Neural progenitor cell (in vitro differentiated cells): ENCODE data around the gene DUSP6. TPM values are rescaled to one million over a fixed set of nuclear protein-coding genes. Genes with fewer than 3 reads are reported as not detected.

Experiments
- DNase-seq: peaks from one replicate; pipeline ENCODE4 v3.0.0-alpha.2; 2016; ENCODE audit warnings: low spot score
- H2AFZ ChIP-seq: fragments of 200-600 bp; sonication (generic); replicated peaks from 2 replicates; pipeline ENCODE4 v1.6.1; 2016; ENCODE audit warnings: antibody characterized with exemption
- H3F3A ChIP-seq: fragments of 200-600 bp; sonication (generic); 2 replicates; pipeline ENCODE4 v1.6.1; 2016; ENCODE audit warnings: antibody characterized with exemption, low read depth
- H3K27ac ChIP-seq: fragments of 200-600 bp; sonication (generic); 2 replicates; pipeline ENCODE4 v1.5.1; 2016; ENCODE audit warnings: mild to moderate bottlenecking
- H3K27me3 ChIP-seq: fragments of 200-600 bp; sonication (generic); 2 replicates; pipeline ENCODE4 v1.6.1; 2016; ENCODE audit warnings: mild to moderate bottlenecking, moderate library complexity
- H3K36me3 ChIP-seq: fragments of 200-600 bp; sonication (generic); 2 replicates; pipeline ENCODE4 v1.5.1; 2016
- H3K4me1 ChIP-seq: fragments of 200-600 bp; sonication (generic); 2 replicates; pipeline ENCODE4 v1.6.1; 2016; ENCODE audit warnings: mixed run types
- H3K4me2 ChIP-seq: fragments of 200-600 bp; sonication (generic); 2 replicates; pipeline ENCODE4 v1.6.1; 2016
- H3K4me3 ChIP-seq: fragments of 200-600 bp; sonication (generic); 2 replicates; pipeline ENCODE4 v1.5.1; 2016
- H3K79me2 ChIP-seq: fragments of 200-600 bp; sonication (generic); 2 replicates; pipeline ENCODE4 v1.6.1; 2016; ENCODE audit warnings: low read depth
- H3K9ac ChIP-seq: fragments of 200-600 bp; sonication (generic); 2 replicates; pipeline ENCODE4 v1.6.1; 2016
- H3K9me3 ChIP-seq: fragments of 200-600 bp; sonication (generic); 2 replicates; pipeline ENCODE4 v1.5.1; 2016; ENCODE audit warnings: low read depth
- H4K20me1 ChIP-seq: fragments of 200-600 bp; sonication (generic); 2 replicates; pipeline ENCODE4 v1.6.1; 2016; ENCODE audit warnings: low read depth
- H3K27ac Mint-ChIP-seq: 3 replicates; pipeline ENCODE4 v1.8.0; 2021; ENCODE audit warnings: mixed read lengths
- H3K27me3 Mint-ChIP-seq: 2 replicates; pipeline ENCODE4 v1.8.0; 2022; ENCODE audit warnings: low read depth, mild to moderate bottlenecking, inconsistent platforms, moderate library complexity, mixed read lengths; ENCODE audit not compliant: insufficient read depth
- H3K36me3 Mint-ChIP-seq: 3 replicates; pipeline ENCODE4 v1.8.0; 2021; ENCODE audit warnings: mixed read lengths
- H3K4me1 Mint-ChIP-seq: 3 replicates; pipeline ENCODE4 v1.8.0; 2021; ENCODE audit warnings: mixed read lengths
- H3K4me3 Mint-ChIP-seq: 3 replicates; pipeline ENCODE4 v1.8.0; 2021; ENCODE audit warnings: mild to moderate bottlenecking, moderate library complexity, mixed read lengths
- H3K9me3 Mint-ChIP-seq: 3 replicates; pipeline ENCODE4 v1.8.0; 2020; ENCODE audit warnings: mixed read lengths
- CTCF ChIP-seq: fragments of 200-600 bp; sonication (generic); IDR thresholded peaks from 2 replicates; pipeline ENCODE4 v1.5.1; 2017; ENCODE audit warnings: antibody characterized with exemption, mild to moderate bottlenecking
- EZH2 ChIP-seq: fragments of 200-600 bp; sonication (generic); IDR thresholded peaks from 2 replicates; pipeline ENCODE4 v1.6.1; 2017; ENCODE audit warnings: antibody characterized with exemption, mild to moderate bottlenecking, moderate library complexity
- EZH2phosphoT487 ChIP-seq: fragments of 200-600 bp; sonication (generic); IDR thresholded peaks from 2 replicates; pipeline ENCODE4 v1.6.1; 2017; ENCODE audit warnings: antibody characterized with exemption
- total RNA-seq: library from RNA; depleted of rRNA; stranded (reverse); fragments of >200 nt; gene quantifications from 2 replicates; pipeline ENCODE4 v1.2.3, GENCODE V29; 2015; ENCODE audit warnings: low replicate concordance

The DUSP6 gene
- total RNA-seq, 1 donor from 2014 or later = 12.5 TPM

- no peak for DNase-seq
- no peaks in the 10 kb centered on the region for H3K4me1 ChIP-seq
- H3K36me3 Mint-ChIP-seq = no peaks in the 10 kb centered on the region
- no peak overlapping the region for H3K9ac ChIP-seq
- H3K27ac ChIP-seq = no peak overlapping the region
- H3K9me3 ChIP-seq = no peaks in the 10 kb centered on the region
- H3F3A ChIP-seq = no peaks in the 10 kb centered on the region
- TF ChIP-seq EZH2phosphoT487 (no peak), CTCF (no peak), EZH2 (no peak)
- H3K9me3 Mint-ChIP-seq = peaks cover 5% of the 10 kb centered on the region
- H3K27ac Mint-ChIP-seq = no peak overlapping the region
- peaks cover 10% of the 10 kb centered on the region for H3K4me1 Mint-ChIP-seq
- H3K27me3 Mint-ChIP-seq = peaks cover 2% of the 10 kb centered on the region
- H3K36me3 ChIP-seq = no peaks in the 10 kb centered on the region
- H3K4me2 ChIP-seq = no peak overlapping the region
- H3K27me3 ChIP-seq = no peaks in the 10 kb centered on the region
- H2AFZ ChIP-seq = no peak overlapping the region
- H3K4me3 ChIP-seq = no peak overlapping the region
- H4K20me1 ChIP-seq = no peaks in the 10 kb centered on the region
- H3K4me3 Mint-ChIP-seq = no peak overlapping the region
- H3K79me2 ChIP-seq = no peaks in the 10 kb centered on the region
These were observed 43.4 kb upstream of the DUSP6 start for GRCh38 chr12:89395712-89396111.

- no peak overlapping the region for H3K27ac ChIP-seq
- H4K20me1 ChIP-seq = no peaks in the 10 kb centered on the region
- no peak overlapping the region for H3K4me3 ChIP-seq
- peaks cover 4% of the 10 kb centered on the region for H3K9me3 Mint-ChIP-seq
- no peak overlapping the region for H3K27ac Mint-ChIP-seq
- no peaks in the 10 kb centered on the region for H3K4me1 ChIP-seq
- H3K4me3 Mint-ChIP-seq = no peak overlapping the region
- H3K27me3 Mint-ChIP-seq = peaks cover 4% of the 10 kb centered on the region
- no peaks in the 10 kb centered on the region for H3K36me3 Mint-ChIP-seq
- peaks cover 17% of the 10 kb centered on the region for H3K4me1 Mint-ChIP-seq
- TF ChIP-seq CTCF = no peak
- TF ChIP-seq EZH2 = no peak
- TF ChIP-seq EZH2phosphoT487 = no peak
- no peaks in the 10 kb centered on the region for H3K9me3 ChIP-seq
- H3K9ac ChIP-seq = no peak overlapping the region
- H3K4me2 ChIP-seq = no peak overlapping the region
- no peaks in the 10 kb centered on the region for H3F3A ChIP-seq
- no peaks in the 10 kb centered on the region for H3K27me3 ChIP-seq
- no peak overlapping the region for H2AFZ ChIP-seq
- DNase-seq = no peak
- H3K36me3 ChIP-seq = no peaks in the 10 kb centered on the region
- H3K79me2 ChIP-seq = no peaks in the 10 kb centered on the region
These were observed 41.3 kb upstream of the DUSP6 start for GRCh38 chr12:89393551-89394121.

- no peaks in the 10 kb centered on the region for H3K9me3 Mint-ChIP-seq
- Histone ChIP-seq H3K4me1 (no peaks in the 10 kb centered on the region), H3K36me3 (no peaks in the 10 kb centered on the region), H2AFZ (no peak overlapping the region), H3K9me3 (no peaks in the 10 kb centered on the region), H3K27ac (no peak overlapping the region), H3K9ac (no peak overlapping the region), H3K79me2 (no peaks in the 10 kb centered on the region), H3K4me3 (no peak overlapping the region), H3K4me2 (no peak overlapping the region), H3K27me3 (no peaks in the 10 kb centered on the region), H4K20me1 (no peaks in the 10 kb centered on the region), H3F3A (no peaks in the 10 kb centered on the region)
- TF ChIP-seq EZH2phosphoT487 (no peak), CTCF (no peak), EZH2 (no peak)
- H3K27me3 Mint-ChIP-seq = peaks cover 4% of the 10 kb centered on the region
- no peak overlapping the region for H3K27ac Mint-ChIP-seq
- H3K4me3 Mint-ChIP-seq = no peak overlapping the region
- no peak for DNase-seq
- peaks cover 17% of the 10 kb centered on the region for H3K4me1 Mint-ChIP-seq
- no peaks in the 10 kb centered on the region for H3K36me3 Mint-ChIP-seq
These were observed 40.1 kb upstream of the DUSP6 start for GRCh38 chr12:89392391-89392790.
